HepG2 (cell line): ENCODE measurements around the gene HS3ST2. TPM values are rescaled to one million over a fixed set of nuclear protein-coding genes. Genes with fewer than 3 reads are reported as not detected.

Experiments used
- ELF4 ChIP-seq: sonication (generic); formaldehyde crosslinking; IDR thresholded peaks from 2 replicates; pipeline ENCODE4 v1.5.0; 2020; ENCODE audit warnings: missing genetic modification reagents, mild to moderate bottlenecking, moderate library complexity, borderline replicate concordance
- GATAD2A ChIP-seq: IDR thresholded peaks from 2 replicates; pipeline ENCODE4 v1.6.1; 2016
- HDAC6 ChIP-seq: fragments of 200-600 bp; sonication (generic); IDR thresholded peaks from 2 replicates; pipeline ENCODE4 v1.7.0; 2017; ENCODE audit warnings: mild to moderate bottlenecking, antibody characterized with exemption, low read length, low read depth
- MIER2 ChIP-seq: IDR thresholded peaks from 2 replicates; pipeline ENCODE4 v1.6.1; 2016; ENCODE audit warnings: missing biosample characterization, missing genetic modification reagents
- ZKSCAN1 ChIP-seq: fragments of 150-350 bp; IDR thresholded peaks from 2 replicates; pipeline ENCODE4 v1.6.1; 2014; ENCODE audit warnings: low read length
- ZNF770 ChIP-seq: sonication (generic); formaldehyde crosslinking; IDR thresholded peaks from 2 replicates; pipeline ENCODE4 v1.5.0; 2020; ENCODE audit warnings: mild to moderate bottlenecking, missing genetic modification reagents
- ZNF850 ChIP-seq: sonication (generic); formaldehyde crosslinking; conservative IDR thresholded peaks from 2 replicates; pipeline ENCODE4 v1.9.0; 2021; ENCODE audit warnings: mild to moderate bottlenecking, missing genetic modification reagents
- polyA plus RNA-seq, 8 experiments: library from polyadenylated mRNA; depleted of rRNA in 3 of 8; stranded (reverse) in 7 of 8; unstranded in 1 of 8; fragments of >200 nt; fragmentation: Illumina TruSeq in 4 of 8; extraction: Trizol in 4 of 8; gene quantifications; 2 replicates each; pipeline versions ENCODE4 v1.2.1 to v1.2.3, GENCODE V29; 2011 to 2016; ENCODE audit warnings: low read depth in 4 of 8, missing spikeins in 1 of 8, mixed read lengths in 1 of 8; ENCODE audit not compliant: insufficient read depth in 1 of 8
- total RNA-seq, 5 experiments: library from RNA; depleted of rRNA; stranded (reverse); fragments of >200 nt; fragmentation: Illumina TruSeq; extraction: Trizol; gene quantifications; 2 replicates each; pipeline ENCODE4 v1.2.3, GENCODE V29; 2016; ENCODE audit warnings: low read depth in 1 of 5
- TF ChIP-seq, protein P1 (sequence below): sonication (generic); formaldehyde crosslinking; IDR thresholded peaks from 2 replicates; pipeline ENCODE4 v1.8.1; 2023; ENCODE audit warnings: mild to moderate bottlenecking, inconsistent platforms, moderate library complexity, missing genetic modification reagents, borderline replicate concordance
- TF ChIP-seq, protein P2 (sequence below): sonication (generic); formaldehyde crosslinking; IDR thresholded peaks from 2 replicates; pipeline ENCODE4 v1.8.1; 2023; ENCODE audit warnings: mild to moderate bottlenecking, moderate library complexity, missing genetic modification reagents
- TF ChIP-seq, protein P3 (sequence below): sonication (generic); formaldehyde crosslinking; IDR thresholded peaks from 2 replicates; pipeline ENCODE4 v1.5.1; 2020; ENCODE audit warnings: missing genetic modification reagents, mild to moderate bottlenecking, borderline replicate concordance
- TF ChIP-seq, protein P4 (sequence below): sonication (generic); formaldehyde crosslinking; IDR thresholded peaks from 2 replicates; pipeline ENCODE4 v1.4.0; 2020; ENCODE audit warnings: missing genetic modification reagents, borderline replicate concordance

Gene HS3ST2
- total and polyA plus RNA-seq, 2 of the 13 experiments (the other 11 are each of a cell fraction or from before 2014, with no cell fraction given), result not detected

GRCh38 chr16:22787466-22788192 lies 26.3 kb upstream of the HS3ST2 start (continued):
- TF ChIP-seq, protein P1, sequence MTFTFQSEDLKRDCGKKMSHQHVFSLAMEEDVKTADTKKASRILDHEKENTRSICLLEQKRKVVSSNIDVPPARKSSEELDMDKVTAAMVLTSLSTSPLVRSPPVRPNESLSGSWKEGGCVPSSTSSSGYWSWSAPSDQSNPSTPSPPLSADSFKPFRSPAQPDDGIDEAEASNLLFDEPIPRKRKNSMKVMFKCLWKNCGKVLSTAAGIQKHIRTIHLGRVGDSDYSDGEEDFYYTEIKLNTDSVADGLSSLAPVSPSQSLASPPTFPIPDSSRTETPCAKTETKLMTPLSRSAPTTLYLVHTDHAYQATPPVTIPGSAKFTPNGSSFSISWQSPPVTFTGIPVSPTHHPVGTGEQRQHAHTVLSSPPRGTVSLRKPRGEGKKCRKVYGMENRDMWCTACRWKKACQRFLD, result no peak
- TF ChIP-seq, protein P2, sequence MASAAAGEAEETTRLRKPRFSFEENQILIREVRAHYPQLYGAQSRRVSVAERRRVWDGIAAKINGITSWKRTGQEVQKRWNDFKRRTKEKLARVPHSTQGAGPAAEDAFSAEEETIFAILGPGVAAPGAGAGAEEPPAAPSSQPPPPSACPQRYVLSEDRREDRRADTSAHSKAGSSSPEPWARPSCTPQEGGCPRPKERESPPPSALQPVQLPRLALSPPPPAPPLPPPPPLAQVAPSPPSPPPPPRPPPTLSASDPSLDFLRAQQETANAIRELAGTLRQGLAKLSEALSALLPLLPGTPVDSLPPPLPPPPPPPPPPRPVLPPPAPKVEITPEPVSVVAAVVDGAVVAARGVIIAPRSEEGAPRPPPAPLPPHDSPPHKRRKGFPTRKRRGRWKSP (CRISPR knock-in tag), result no peak
- TF ChIP-seq, protein P3, sequence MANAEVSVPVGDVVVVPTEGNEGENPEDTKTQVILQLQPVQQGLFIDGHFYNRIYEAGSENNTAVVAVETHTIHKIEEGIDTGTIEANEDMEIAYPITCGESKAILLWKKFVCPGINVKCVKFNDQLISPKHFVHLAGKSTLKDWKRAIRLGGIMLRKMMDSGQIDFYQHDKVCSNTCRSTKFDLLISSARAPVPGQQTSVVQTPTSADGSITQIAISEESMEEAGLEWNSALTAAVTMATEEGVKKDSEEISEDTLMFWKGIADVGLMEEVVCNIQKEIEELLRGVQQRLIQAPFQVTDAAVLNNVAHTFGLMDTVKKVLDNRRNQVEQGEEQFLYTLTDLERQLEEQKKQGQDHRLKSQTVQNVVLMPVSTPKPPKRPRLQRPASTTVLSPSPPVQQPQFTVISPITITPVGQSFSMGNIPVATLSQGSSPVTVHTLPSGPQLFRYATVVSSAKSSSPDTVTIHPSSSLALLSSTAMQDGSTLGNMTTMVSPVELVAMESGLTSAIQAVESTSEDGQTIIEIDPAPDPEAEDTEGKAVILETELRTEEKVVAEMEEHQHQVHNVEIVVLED (CRISPR knock-in tag), result no peak
- TF ChIP-seq ZNF850 (no peak), HDAC6 (no peak), ELF4 (CRISPR knock-in tag) (no peak), GATAD2A (CRISPR knock-in tag) (no peak), ZKSCAN1 (no peak), MIER2 (CRISPR knock-in tag) (no peak), ZNF770 (CRISPR knock-in tag) (no peak)
- TF ChIP-seq, protein P4, sequence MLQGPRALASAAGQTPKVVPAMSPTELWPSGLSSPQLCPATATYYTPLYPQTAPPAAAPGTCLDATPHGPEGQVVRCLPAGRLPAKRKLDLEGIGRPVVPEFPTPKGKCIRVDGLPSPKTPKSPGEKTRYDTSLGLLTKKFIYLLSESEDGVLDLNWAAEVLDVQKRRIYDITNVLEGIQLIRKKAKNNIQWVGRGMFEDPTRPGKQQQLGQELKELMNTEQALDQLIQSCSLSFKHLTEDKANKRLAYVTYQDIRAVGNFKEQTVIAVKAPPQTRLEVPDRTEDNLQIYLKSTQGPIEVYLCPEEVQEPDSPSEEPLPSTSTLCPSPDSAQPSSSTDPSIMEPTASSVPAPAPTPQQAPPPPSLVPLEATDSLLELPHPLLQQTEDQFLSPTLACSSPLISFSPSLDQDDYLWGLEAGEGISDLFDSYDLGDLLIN (CRISPR knock-in tag), result no peak
